GM12864 (cell line): ENCODE data around the gene ZC3H7B.
A peak's percentile ranks its signal among the peaks of the same experiment; 100 is the strongest.
"Not testable (repeated sequence)": the region's sequence is repeated elsewhere in the genome, so short reads cannot be mapped to it uniquely, and the experiment has no call there.

Experiments used
- DNase-seq: peaks from one replicate; pipeline ENCODE4 v3.0.0-alpha.2; 2011; ENCODE audit warnings: low read depth
- H3K4me3 ChIP-seq: 2 replicates; pipeline ENCODE4 v1.5.1; 2011; ENCODE audit warnings: mild to moderate bottlenecking, low read depth, low read length, control low read depth
- TF ChIP-seq, protein P1 (sequence below): IDR thresholded peaks from 2 replicates; pipeline ENCODE4 v1.5.1; 2011; ENCODE audit warnings: low read depth, mild to moderate bottlenecking, moderate library complexity, low read length, control low read depth, inconsistent platforms; ENCODE audit errors: missing control alignments

Gene ZC3H7B

DNA sequence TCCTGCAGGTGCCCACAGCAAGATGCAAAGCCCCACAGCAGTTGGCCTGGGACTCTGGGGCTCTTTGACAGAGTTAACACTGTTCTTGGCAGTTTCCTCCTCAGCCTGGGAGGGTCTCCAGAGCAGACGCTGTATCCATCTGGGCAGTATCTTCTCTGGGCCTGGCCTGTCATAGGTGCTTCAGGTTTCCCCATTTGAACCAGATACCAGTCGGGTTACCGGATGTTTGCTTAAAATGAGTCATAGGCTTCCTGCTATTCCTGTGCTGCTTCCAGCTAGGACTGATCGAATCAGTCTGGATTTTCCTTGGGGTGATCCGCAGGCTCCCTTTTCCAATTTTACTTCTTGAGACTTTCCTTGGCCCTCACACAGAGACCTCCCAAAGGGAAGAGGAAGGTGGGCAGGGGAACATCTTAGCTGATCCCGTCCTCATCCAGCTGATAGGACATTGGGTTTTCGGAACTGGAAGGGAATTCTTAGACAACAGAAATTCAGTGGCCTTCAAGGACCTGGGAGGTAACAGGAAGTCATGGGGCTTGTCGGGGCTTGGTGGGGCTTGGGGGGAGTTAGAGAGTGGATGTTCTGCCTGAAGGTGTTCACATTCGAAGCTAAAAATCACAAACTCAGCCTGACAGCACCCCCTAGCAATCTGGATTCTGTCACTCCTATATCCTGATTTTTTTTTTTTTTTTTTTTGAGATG, 12.9 kb upstream of the ZC3H7B start:
- no peak for DNase-seq
- no peak overlapping the region for H3K4me3 ChIP-seq
- TF ChIP-seq, protein P1, sequence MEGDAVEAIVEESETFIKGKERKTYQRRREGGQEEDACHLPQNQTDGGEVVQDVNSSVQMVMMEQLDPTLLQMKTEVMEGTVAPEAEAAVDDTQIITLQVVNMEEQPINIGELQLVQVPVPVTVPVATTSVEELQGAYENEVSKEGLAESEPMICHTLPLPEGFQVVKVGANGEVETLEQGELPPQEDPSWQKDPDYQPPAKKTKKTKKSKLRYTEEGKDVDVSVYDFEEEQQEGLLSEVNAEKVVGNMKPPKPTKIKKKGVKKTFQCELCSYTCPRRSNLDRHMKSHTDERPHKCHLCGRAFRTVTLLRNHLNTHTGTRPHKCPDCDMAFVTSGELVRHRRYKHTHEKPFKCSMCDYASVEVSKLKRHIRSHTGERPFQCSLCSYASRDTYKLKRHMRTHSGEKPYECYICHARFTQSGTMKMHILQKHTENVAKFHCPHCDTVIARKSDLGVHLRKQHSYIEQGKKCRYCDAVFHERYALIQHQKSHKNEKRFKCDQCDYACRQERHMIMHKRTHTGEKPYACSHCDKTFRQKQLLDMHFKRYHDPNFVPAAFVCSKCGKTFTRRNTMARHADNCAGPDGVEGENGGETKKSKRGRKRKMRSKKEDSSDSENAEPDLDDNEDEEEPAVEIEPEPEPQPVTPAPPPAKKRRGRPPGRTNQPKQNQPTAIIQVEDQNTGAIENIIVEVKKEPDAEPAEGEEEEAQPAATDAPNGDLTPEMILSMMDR = no peak

GRCh38 chr22:41289671-41290070, 11.7 kb upstream of the ZC3H7B start:
- no peak for DNase-seq
- TF ChIP-seq, protein P1 = no peak
- H3K4me3 ChIP-seq = no peak overlapping the region

- TF ChIP-seq, protein P1 = no peak
- no peak for DNase-seq
- H3K4me3 ChIP-seq = no peak overlapping the region
These were observed 10.8 kb upstream of the ZC3H7B start for GRCh38 chr22:41290262-41291221.

DNA sequence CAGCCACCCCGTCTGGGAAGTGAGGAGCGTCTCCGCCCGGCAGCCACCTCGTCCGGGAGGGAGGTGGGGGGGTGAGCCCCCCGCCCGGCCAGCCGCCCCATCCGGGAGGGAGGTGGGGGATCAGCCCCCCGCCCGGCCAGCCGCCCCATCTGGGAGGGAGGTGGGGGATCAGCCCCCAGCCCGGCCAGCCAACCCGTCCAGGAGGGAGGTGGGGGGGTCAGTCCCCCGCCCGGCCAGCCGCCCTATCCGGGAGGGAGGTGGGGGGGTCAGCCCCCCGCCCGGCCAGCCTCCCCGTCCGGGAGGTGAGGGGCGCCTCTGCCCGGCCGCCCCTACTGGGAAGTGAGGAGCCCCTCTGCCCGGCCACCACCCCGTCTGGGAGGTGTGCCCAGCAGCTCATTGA, 6.5 kb upstream of the ZC3H7B start:
- DNase-seq, H3K4me3 ChIP-seq: not testable (repeated sequence)

DNA sequence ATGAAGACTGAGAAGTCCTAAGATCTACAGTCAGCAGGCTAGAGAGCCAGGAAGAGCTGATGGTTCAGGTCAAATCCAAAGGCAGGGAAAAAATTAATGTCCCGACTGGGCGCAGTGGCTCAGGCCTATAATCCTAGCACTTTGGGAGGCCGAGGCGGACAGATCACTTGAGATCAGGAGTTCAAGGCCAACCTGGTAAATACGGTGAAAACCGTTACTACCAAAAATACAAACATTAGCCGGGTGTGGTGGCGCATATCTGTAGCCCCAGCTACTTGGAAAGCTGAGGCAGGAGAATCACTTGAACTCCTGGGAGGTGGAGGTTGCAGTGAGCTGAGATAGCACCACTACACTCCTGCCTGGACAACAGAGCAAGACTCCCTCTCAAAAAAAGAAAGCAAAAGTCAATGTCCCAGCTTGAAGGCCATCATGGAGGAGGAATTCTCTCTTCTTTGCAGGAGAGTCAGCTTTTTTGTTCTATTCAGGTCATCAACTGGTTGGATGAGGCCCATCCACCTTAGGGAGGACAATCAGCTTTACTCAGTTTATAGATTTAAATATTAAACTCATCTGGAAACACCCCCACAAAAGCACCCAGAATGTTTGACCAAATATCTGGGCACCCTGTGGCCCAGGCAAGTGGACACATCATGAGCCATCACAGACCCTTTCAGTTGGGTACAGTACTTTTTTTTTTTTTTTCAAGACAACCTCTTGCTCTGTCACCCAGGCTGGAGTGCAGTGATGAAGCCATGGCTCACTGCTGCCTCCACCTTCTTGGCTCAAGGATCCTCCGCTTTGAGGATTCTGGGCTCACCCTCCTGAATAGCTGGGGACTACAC, 4.3 kb upstream of the ZC3H7B start:
- no peak overlapping the region for H3K4me3 ChIP-seq
- DNase-seq = no peak
- TF ChIP-seq, protein P1 = no peak

GRCh38 chr22:41300661-41301060, 664 bp upstream of the ZC3H7B start:
- no peak for DNase-seq

More at GRCh38 chr22:41300661-41301060, 664 bp upstream of the ZC3H7B start:
- H3K4me3 ChIP-seq = peak overlapping the region; percentile 75
- TF ChIP-seq, protein P1 = no peak
